ENCODE measurements around the gene KPNA4. TPM values are rescaled to one million over a fixed set of nuclear protein-coding genes. Genes with fewer than 3 reads are reported as not detected.

KPNA4 gene
- total RNA-seq, 1 experiment from 2014 or later = 76.7 TPM

- H3K4me1 ChIP-seq (ENCODE audit: insufficient read depth, low read length) = no peaks in the 10 kb centered on the region
- no peaks in the 10 kb centered on the region for H3K9me3 ChIP-seq (ENCODE audit: control insufficient read depth, low read depth, low read length)
- H2AFZ ChIP-seq (ENCODE audit: low read length) = no peak overlapping the region
These were observed 15.6 kb upstream of the KPNA4 start for GRCh38 chr3:160580938-160581337.

More at GRCh38 chr3:160580938-160581337, 15.6 kb upstream of the KPNA4 start:
- H3K56ac ChIP-seq (ENCODE audit: insufficient read length, low read depth, low read length) = no peak overlapping the region
- DNase-seq = no peak
- no peak overlapping the region for H3K18ac ChIP-seq (ENCODE audit: insufficient read length, low read depth, low read length)
- no peak overlapping the region for H3K9ac ChIP-seq (ENCODE audit: extremely low read depth, insufficient read length, low read length)
- H3K23ac ChIP-seq (ENCODE audit: insufficient read length, low read depth, low read length) = no peak overlapping the region
- H2AK5ac ChIP-seq (ENCODE audit: insufficient read length, low read length) = no peak overlapping the region
- H3K4ac ChIP-seq (ENCODE audit: low read depth, low read length) = no peak overlapping the region
- no peak overlapping the region for H2BK15ac ChIP-seq (ENCODE audit: low read depth, low read length)
- peaks cover 3 to 9% of the 10 kb centered on the region in 2 experiments; a peak in 2 of 4 replicates for H3K4me1 Mint-ChIP-seq
- H3K27ac ChIP-seq (ENCODE audit: insufficient read length, low read depth, low read length) = no peak overlapping the region
- H2BK5ac ChIP-seq (ENCODE audit: insufficient read length, low read length) = no peak overlapping the region
- no peak overlapping the region for H2BK120ac ChIP-seq (ENCODE audit: low read depth, low read length, poor library complexity, severe bottlenecking)
- peaks cover 0 to 6% (median 0%) of the 10 kb centered on the region in 3 experiments; a peak in 2 of 7 replicates for H3K36me3 Mint-ChIP-seq (ENCODE audit: insufficient read depth in 1 of 3, low read depth in 3 of 3)
- no peak overlapping the region for H3K14ac ChIP-seq (ENCODE audit: insufficient read depth, low read length)
- H3K79me1 ChIP-seq (ENCODE audit: insufficient read depth, low read depth, low read length, poor library complexity, severe bottlenecking) = no peaks in the 10 kb centered on the region
- no peak overlapping the region for H3K4me3 Mint-ChIP-seq
- H3K23me2 ChIP-seq (ENCODE audit: insufficient read length, low read depth, low read length, poor library complexity, severe bottlenecking) = no peaks in the 10 kb centered on the region
- no peak overlapping the region for H2BK12ac ChIP-seq (ENCODE audit: insufficient read length, low read depth, low read length)
- no peaks in the 10 kb centered on the region for H4K20me1 ChIP-seq (ENCODE audit: control insufficient read depth, insufficient read depth, insufficient read length)
- H3K27me3 Mint-ChIP-seq (ENCODE audit: low read depth) = no peaks in the 10 kb centered on the region; the same call in 1 of the 2 replicates
- H3K4me2 ChIP-seq (ENCODE audit: insufficient read depth, insufficient read length, low read length) = no peak overlapping the region
- WGBS (ENCODE audit: extremely low coverage, insufficient read length, low lambda C conversion rate) = no CpG with 5 or more reads among the region's 2 CpGs
- no peak overlapping the region for H4K5ac ChIP-seq (ENCODE audit: insufficient read length, low read depth, low read length)
- no peaks in the 10 kb centered on the region for H3K79me2 ChIP-seq (ENCODE audit: insufficient read depth, low read length)
- no peaks in the 10 kb centered on the region for H3K27me3 ChIP-seq (ENCODE audit: insufficient read depth, low read length)
- H3K9me3 Mint-ChIP-seq = peaks cover 0 to 2% of the 10 kb centered on the region in 2 experiments; a peak in 1 of 5 replicates
- H4K8ac ChIP-seq (replicated peaks; ENCODE audit: insufficient read length, low read depth, low read length) = no peak overlapping the region
- H3T11ph ChIP-seq (ENCODE audit: low read length) = no peak overlapping the region
- H4K91ac ChIP-seq (ENCODE audit: insufficient read length, low read depth, low read length) = no peak overlapping the region
- H2BK20ac ChIP-seq (ENCODE audit: low read depth, low read length, poor library complexity, severe bottlenecking) = no peak overlapping the region
- TF ChIP-seq CTCF (conservative IDR thresholded peaks at IDR 0.05) = no peak
- no peak overlapping the region for H3K27ac Mint-ChIP-seq
